HG03139 (cell line): ENCODE results near the gene ATP2B2.

Source experiments
- ATAC-seq: cut with Tn5 transposase; IDR thresholded peaks from one replicate; pipeline ENCODE4 v1.9.1; 2021; ENCODE audit not compliant: unreplicated experiment

ATP2B2 gene

DNA sequence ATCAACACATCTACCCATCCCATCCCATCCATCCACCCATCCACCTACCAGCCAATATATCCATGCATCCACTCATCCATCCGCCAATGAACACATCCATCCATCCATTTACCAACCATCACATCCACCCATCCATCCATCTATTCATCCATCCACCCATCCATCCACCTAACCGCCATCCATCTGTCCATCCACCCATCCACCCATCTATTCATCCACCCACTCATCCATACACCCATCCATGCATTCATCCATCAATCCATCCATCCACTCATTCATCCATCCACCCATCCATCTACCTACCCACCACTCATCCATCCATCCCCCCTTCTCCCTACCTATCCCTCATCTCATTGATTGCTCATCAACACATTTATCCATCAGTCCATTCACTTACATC lies 136.9 kb downstream of the ATP2B2 start:
- no peak for ATAC-seq

GRCh38 chr3:10367506-10367905 lies 137.9 kb downstream of the ATP2B2 start:
- ATAC-seq: no peak

DNA sequence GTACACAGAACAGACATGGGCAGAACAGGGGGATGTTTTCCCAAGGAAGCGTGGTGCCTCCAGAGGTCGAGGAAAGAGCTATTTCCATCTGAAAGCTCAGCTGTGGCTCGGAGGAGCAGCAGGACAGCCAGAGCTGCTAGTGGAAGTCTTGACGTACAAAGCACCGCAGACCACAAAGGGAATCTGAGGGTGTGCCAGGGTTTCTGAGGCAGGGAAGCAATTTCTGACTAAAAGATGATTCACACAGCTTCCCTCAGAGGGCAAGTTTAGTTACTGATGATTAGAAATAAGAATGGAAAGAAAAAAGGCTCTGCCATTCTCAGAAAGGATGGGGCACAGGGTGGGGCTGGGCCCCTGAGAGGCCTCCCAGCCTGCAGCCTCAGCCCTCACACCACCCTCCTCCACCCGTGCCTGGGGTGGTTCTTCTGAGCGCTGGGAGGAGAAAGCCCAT lies 138.7 kb downstream of the ATP2B2 start:
- ATAC-seq: no peak

DNA sequence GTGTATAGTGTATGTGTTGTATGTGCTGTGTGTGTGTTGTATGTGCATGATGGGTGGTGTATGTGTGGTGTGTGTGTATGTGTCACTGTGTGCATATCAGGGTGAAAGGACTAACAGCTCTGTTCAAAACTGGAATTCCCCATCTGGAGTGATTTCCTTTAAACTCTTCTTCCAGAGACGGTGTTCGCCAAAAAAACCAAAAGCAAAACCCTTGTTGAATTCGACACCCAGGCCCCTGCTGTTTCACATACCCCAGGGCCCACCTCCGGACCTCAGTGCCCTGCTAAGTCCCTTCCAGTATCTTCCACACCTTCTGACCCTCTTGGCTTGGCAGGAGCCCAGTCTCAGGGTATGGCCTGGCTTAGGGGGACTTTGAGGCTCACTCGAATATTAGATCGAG lies 139.6 kb downstream of the ATP2B2 start:
- no peak for ATAC-seq

GRCh38 chr3:10365316-10365715 lies 140.1 kb downstream of the ATP2B2 start:
- ATAC-seq: no peak

DNA sequence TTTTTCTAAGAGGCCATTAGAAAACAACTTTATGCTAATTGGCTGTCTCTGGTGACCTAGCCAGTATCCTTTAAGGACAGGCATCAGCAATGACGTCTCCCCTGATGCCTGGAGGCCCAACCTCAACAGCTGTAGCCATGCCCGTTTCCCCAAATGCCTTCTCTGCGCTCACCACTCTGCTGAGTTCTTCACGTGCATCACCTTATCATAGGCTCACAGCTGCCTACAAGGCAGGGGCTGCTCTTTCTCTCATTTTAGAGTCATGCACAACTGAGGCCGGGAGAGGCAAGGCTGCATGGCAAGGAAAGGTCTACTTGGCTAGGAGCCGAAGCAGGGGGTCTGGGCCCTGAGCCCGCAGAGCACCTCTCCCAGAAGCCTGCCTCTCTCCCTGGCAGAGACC lies 140.6 kb downstream of the ATP2B2 start:
- no peak for ATAC-seq

DNA sequence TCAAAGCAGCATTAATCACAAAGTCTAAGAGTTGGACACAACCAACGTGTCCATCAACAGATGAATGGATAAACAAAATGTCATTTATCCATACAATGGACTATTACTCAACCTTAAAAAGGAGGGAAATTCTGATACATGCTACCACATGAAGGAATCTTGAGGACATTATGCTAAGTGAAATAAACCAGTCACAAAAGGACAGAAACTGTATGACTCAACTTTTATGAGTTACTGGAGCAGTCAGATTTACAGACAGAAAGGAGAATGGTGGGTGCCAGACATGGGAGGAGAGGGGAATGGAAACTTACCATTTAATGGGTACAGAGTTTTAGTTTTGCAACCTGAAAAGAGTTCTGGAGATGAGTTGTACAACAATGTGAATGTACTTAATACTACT lies 141.5 kb downstream of the ATP2B2 start:
- ATAC-seq: no peak

DNA sequence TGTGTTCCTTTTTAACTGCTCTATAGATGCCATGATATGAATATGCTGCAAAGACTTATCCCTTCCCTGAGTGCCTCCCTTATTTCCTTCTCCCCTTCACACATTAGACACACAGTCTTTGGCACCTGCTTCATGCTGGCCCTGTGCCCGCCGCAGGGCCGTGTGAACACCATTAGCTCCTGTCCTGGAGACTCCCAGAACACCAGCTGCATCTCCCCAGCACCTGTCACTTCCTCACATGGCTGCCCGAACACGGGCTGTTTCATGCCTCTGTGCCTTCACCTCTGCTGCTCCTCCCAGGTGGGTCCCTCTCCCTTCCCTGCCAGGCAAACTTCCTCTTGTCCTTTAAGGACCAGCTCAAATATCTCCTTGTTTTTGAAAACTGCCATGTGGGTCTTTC lies 144.0 kb downstream of the ATP2B2 start:
- ATAC-seq: no peak

GRCh38 chr3:10360478-10360877 lies 144.9 kb downstream of the ATP2B2 start:
- no peak for ATAC-seq

DNA sequence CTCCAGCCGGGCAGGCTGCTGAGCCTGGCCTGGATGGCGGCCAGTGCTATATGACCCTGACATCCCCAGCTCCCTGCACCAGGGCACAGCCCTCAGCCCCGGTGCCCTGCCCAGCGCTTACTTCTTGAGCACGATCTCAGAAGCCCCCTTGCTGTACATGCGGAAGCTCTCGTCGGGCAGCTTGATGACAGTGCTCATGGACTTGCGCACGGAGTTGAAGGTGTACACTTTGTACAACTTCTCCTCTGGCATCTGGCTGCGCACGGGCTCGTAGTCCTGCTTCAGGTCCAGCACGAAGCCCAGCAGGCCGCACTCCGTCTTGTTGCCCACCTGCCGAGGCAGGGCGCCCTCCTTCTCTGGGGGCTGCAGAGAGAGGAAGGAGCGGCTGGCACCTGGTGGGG lies 145.6 kb downstream of the ATP2B2 start:
- no peak for ATAC-seq

DNA sequence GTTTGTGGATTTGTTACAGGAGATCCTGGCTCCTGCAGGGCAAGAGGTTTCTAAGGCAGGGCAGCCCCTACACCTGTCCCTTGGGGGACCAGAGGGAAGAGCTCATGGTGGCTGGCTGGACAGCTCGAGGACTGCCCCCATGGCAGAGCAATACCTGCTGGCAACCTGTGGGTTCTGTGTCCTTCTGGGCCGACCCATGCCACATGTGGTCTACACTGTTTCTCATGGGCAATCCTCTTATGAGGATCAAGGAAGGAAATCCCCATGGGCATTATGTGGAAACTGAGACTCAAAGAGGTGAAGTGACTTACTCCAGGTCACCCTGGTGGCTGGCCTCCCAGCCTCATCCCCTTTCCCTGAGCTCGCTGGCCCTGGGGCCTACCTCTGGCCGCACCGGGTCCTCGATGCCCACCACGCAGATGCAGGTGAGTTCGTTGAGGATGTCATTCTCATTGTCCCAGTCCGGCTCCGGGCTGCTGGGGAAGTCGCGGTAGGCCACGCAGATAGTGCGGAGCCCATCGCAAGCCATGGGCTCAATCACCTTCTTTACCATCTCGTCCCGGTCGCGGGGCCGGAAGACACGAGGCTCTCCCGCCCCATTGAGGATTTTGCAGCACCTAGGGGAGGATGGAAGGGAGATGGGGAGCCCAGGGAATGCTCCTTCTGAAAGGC lies 146.9 kb downstream of the ATP2B2 start:
- ATAC-seq: no peak

DNA sequence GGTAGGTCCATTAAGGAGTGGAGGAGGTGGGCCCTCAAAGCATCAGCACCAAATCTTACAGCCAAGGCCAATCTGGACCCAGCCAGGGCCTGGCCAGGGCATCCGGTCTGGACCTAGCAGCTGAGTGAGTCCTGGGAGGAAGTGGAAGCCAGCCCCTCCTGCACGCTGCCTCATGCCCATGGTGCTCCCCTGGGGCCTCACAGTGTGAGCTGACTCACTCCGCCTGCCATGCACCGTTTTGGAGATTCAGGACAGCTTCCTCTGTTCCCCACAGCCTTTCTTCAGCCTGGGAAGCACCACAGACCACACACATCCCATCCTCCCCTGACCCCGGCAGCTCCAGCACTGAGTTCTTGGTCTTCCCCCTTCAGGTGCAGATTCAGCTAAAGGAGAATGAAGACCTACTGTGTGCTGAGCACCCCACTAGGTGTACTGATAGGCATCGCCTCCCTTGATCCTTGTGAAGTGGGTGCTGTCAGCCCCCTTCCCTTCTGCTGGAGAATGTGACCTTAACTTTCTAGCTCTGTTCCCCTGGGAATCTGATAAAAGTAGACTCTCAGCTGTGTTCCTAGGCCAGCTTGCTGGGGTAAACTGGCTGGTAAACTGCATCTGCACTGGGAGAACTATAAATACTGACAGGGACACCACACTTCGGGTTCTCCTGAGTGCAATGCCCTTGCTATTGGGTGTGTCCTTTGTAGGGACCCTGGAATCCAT lies 147.6 kb downstream of the ATP2B2 start:
- no peak for ATAC-seq

GRCh38 chr3:10357095-10357494 lies 148.3 kb downstream of the ATP2B2 start:
- ATAC-seq: no peak

DNA sequence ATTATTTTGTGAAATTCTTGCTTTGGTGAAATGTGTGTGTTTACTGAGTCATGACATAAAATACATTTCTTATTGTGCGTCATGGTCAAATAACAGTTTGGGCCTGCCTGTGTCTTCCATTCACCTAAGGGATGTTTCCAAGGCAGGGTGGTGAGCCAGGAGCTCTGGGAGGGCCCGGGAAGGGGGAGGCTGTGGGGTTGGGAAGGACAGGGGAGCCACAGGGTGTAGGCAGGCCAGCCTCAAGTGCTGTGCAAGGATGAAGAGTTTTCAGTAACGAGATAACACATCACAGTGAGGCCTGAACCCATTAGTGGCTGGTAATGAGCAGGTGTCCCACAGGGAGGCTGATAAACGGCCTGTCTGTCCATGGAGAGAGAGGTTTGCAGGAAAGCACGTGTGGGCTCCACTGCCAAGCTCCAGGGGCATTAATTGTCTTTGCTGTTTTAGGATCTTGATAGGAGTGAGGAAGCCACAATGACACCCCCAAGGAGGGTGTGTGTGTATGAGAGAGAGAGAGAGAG lies 148.9 kb downstream of the ATP2B2 start:
- no peak for ATAC-seq

DNA sequence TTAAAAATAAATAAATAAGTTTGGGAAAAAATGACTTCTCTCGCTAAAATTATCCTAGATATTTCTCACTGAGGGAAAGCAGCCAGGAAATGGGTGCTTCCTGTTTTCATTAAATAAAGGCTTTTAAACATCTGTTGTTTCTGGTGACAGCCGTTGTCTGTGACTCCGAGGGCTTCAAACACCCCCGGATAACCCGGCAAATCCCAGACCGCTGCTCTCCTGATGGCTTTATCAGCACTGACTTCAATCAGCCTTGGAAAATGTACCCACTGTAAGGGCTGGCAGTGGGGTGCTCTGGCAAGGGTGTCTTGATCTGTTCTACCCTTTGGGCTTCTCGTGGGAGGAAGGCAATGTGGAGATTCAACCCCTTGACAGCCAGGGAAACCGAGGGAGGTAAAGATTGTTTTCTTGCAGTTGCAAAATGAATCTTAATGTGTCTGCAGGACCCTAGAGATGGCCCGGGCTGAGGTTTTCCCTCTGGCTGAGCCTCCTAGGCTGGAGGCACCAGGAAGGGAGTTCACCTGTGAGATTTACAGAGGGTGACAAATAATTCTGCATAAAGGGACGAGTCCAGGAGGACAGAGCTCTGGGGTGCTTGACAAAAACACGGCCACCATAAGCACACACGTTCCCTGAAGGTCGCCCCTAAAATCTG lies 150.9 kb downstream of the ATP2B2 start:
- ATAC-seq: no peak

DNA sequence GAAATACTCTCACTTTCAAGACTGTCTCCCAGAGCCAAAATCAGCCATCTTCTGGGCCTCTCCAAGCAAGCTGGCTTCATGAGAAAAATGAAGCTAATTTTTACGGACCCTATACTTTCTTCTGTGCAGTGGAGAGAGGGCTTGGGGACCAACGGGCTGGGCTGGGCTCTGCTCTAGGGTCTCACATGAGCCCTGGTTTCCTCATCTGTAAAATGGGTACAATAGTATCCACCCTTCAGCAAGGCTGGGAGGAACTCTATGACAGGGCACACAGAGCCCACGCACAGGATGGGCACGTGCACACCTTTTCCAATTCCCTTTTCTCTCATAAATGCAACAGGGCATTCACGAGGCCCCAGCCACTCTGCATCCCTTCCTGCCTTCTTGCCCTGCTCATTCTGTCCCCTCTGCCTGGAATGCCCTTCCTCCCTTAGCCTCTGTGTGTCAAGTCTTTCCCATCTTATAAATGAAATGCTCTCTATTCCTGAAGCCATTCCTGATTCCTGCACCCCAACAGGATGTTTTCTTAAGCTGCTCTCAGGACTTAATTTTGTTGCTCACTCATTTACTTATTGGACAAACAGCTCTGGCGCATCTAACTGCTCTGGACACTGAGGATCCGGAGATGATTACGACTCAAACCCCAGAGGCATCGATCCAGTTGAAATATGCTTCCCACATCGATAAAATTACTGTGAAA lies 151.6 kb downstream of the ATP2B2 start:
- ATAC-seq: no peak

- ATAC-seq: no peak
Observed at GRCh38 chr3:10353160-10353559, 152.2 kb downstream of the ATP2B2 start.

DNA sequence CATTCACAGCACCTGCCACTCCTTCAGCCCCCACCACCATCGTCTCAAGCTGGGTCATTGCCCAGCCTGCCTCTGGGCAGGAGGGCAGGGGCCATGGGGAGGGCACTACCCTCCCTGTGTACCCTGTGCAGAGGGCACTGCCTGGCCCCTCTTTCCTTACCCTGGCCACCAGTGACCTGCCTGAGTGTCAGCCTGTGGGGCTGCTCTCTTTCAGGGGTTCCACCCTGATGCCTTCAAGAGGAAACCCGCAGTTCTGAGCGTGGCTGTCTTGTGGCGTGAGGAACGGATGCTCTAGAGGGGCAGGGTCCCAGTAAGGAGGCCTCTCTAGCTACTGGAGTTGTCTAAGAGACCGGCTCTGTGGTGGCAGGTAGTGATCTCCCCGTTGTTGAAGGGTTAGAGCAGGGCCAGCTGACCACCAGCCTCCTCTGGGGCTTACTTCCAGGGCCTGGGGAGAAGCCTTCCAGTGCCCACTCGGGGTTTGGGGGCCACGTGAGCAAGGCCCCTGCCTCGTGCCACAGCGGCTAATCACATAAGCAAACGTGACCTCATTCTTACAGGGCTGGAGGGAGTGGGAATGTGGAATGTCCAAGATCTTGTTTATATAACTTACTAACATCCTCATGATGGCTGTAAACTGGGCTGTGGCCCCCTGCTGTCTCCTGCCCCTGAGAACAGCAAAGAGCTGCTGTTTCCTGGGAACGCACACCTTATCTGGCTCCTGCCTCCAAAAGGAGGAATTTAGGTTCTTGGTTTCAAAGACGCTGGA lies 153.1 kb downstream of the ATP2B2 start:
- no peak for ATAC-seq

- ATAC-seq: no peak
Observed at GRCh38 chr3:10351013-10351735, 154.2 kb downstream of the ATP2B2 start.
